KMS-11 (cell line): ENCODE results near the gene MAP3K15.

Experiments
- H2AFZ ChIP-seq: fragments of 200-600 bp; sonication (generic); 2 replicates; pipeline ENCODE4 v1.6.1; 2016; ENCODE audit warnings: antibody characterized with exemption, mixed run types, low read depth
- H3K27ac ChIP-seq: fragments of 200-600 bp; sonication (generic); 2 replicates; pipeline ENCODE4 v1.6.1; 2016; ENCODE audit warnings: mild to moderate bottlenecking, mixed run types
- H3K27me3 ChIP-seq: fragments of 200-600 bp; sonication (generic); 2 replicates; pipeline ENCODE4 v1.6.1; 2017; ENCODE audit warnings: mild to moderate bottlenecking, low read depth, mixed run types, moderate library complexity; ENCODE audit not compliant: insufficient read depth
- H3K36me3 ChIP-seq: fragments of 200-600 bp; sonication (generic); 2 replicates; pipeline ENCODE4 v1.6.1; 2017; ENCODE audit warnings: mild to moderate bottlenecking, mixed run types; ENCODE audit not compliant: insufficient read depth
- H3K4me1 ChIP-seq: fragments of 200-600 bp; sonication (generic); 2 replicates; pipeline ENCODE4 v1.6.1; 2016; ENCODE audit warnings: mild to moderate bottlenecking, low read depth, mixed run types; ENCODE audit not compliant: poor library complexity, severe bottlenecking
- H3K4me2 ChIP-seq: fragments of 200-600 bp; sonication (generic); 2 replicates; pipeline ENCODE4 v1.7.0; 2016; ENCODE audit warnings: mild to moderate bottlenecking, mixed run types
- H3K4me3 ChIP-seq: fragments of 200-600 bp; sonication (generic); IDR thresholded peaks from 2 replicates; pipeline ENCODE4 v1.6.1; 2017; ENCODE audit warnings: low read depth, low read length, mixed read lengths; ENCODE audit not compliant: insufficient read depth
- H3K79me2 ChIP-seq: fragments of 200-600 bp; sonication (generic); 2 replicates; pipeline ENCODE4 v1.6.1; 2016; ENCODE audit warnings: low read depth, mixed run types; ENCODE audit not compliant: insufficient read depth
- H3K9ac ChIP-seq: fragments of 200-600 bp; sonication (generic); 2 replicates; pipeline ENCODE4 v1.6.1; 2016; ENCODE audit warnings: mild to moderate bottlenecking, mixed run types
- H4K20me1 ChIP-seq: fragments of 200-600 bp; sonication (generic); 2 replicates; pipeline ENCODE4 v1.6.1; 2016; ENCODE audit warnings: mild to moderate bottlenecking, mixed run types; ENCODE audit not compliant: insufficient read depth
- CTCF ChIP-seq: fragments of 200-600 bp; sonication (generic); conservative IDR thresholded peaks from 2 replicates; pipeline ENCODE4 v1.6.1; 2017; ENCODE audit warnings: low read depth, mild to moderate bottlenecking, antibody characterized with exemption, low read length, moderate library complexity, mixed read lengths

The MAP3K15 gene

GRCh38 chrX:19540076-19540475, 24.8 kb upstream of the MAP3K15 start:
- no peaks in the 10 kb centered on the region for H4K20me1 ChIP-seq

GRCh38 chrX:19539665-19540064, 24.4 kb upstream of the MAP3K15 start:
- H3K4me2 ChIP-seq: no peak overlapping the region
- no peak overlapping the region for H3K27ac ChIP-seq
- H3K79me2 ChIP-seq: no peaks in the 10 kb centered on the region
- no peak for TF ChIP-seq CTCF
- H4K20me1 ChIP-seq: no peaks in the 10 kb centered on the region
- no peaks in the 10 kb centered on the region for H3K36me3 ChIP-seq
- no peak overlapping the region for H2AFZ ChIP-seq
- no peaks in the 10 kb centered on the region for H3K4me1 ChIP-seq
- H3K9ac ChIP-seq: no peak overlapping the region
- no peaks in the 10 kb centered on the region for H3K27me3 ChIP-seq
- H3K4me3 ChIP-seq: no peak overlapping the region

More at GRCh38 chrX:19540076-19540475, 24.8 kb upstream of the MAP3K15 start:
- H3K9ac ChIP-seq: no peak overlapping the region
- H3K4me3 ChIP-seq: no peak overlapping the region
- no peaks in the 10 kb centered on the region for H3K27me3 ChIP-seq
- no peaks in the 10 kb centered on the region for H3K79me2 ChIP-seq
- H3K27ac ChIP-seq: no peak overlapping the region
- no peak overlapping the region for H2AFZ ChIP-seq
- H3K4me1 ChIP-seq: no peaks in the 10 kb centered on the region
- no peaks in the 10 kb centered on the region for H3K36me3 ChIP-seq
- no peak for TF ChIP-seq CTCF
- H3K4me2 ChIP-seq: no peak overlapping the region

GRCh38 chrX:19535476-19535875, 20.2 kb upstream of the MAP3K15 start:
- Histone ChIP-seq H4K20me1 (no peaks in the 10 kb centered on the region), H3K36me3 (no peaks in the 10 kb centered on the region), H3K4me3 (no peak overlapping the region), H3K27ac (no peak overlapping the region), H3K4me1 (no peaks in the 10 kb centered on the region), H3K27me3 (no peaks in the 10 kb centered on the region), H3K9ac (no peak overlapping the region), H2AFZ (no peak overlapping the region), H3K79me2 (no peaks in the 10 kb centered on the region), H3K4me2 (no peak overlapping the region)
- TF ChIP-seq CTCF: peak; percentile 45

- H4K20me1 ChIP-seq: no peaks in the 10 kb centered on the region
- H3K79me2 ChIP-seq: no peaks in the 10 kb centered on the region
- no peak for TF ChIP-seq CTCF
- no peak overlapping the region for H3K4me2 ChIP-seq
- no peaks in the 10 kb centered on the region for H3K27me3 ChIP-seq
- no peaks in the 10 kb centered on the region for H3K36me3 ChIP-seq
- no peak overlapping the region for H2AFZ ChIP-seq
- no peak overlapping the region for H3K4me3 ChIP-seq
- H3K27ac ChIP-seq: no peak overlapping the region
- H3K4me1 ChIP-seq: no peaks in the 10 kb centered on the region
- H3K9ac ChIP-seq: no peak overlapping the region
Observed at GRCh38 chrX:19532709-19533108, 17.4 kb upstream of the MAP3K15 start.
